CD14-positive monocyte (primary cell): ENCODE results near the gene OR2M3. TPM values are rescaled to one million over a fixed set of nuclear protein-coding genes. Genes with fewer than 3 reads are reported as not detected.

ENCODE experiments used
- DNase-seq, 3 donors: peaks; one replicate each; pipeline ENCODE4 v3.0.0-alpha.2; 2011 to 2022
- H2AFZ ChIP-seq: 2 replicates; pipeline ENCODE4 v1.6.0; 2012; ENCODE audit warnings: mild to moderate bottlenecking, low read depth, low read length, inconsistent platforms; ENCODE audit not compliant: insufficient read depth, poor library complexity, severe bottlenecking
- H3K27ac ChIP-seq, 2 donors: 1 replicate in 1 of 2; 2 replicates in 1 of 2; pipeline ENCODE4 v1.5.1; 2012 to 2013; ENCODE audit warnings: low read length in 2 of 2, control low read depth in 1 of 2, inconsistent platforms in 1 of 2, low read depth in 1 of 2, mild to moderate bottlenecking in 1 of 2
- H3K27me3 ChIP-seq, 2 donors: one replicate each; pipeline versions ENCODE4 v1.6.0 to v1.6.1; 2011 to 2013; ENCODE audit warnings: low read length in 2 of 2; ENCODE audit not compliant: control insufficient read depth in 2 of 2, insufficient read depth in 2 of 2
- H3K36me3 ChIP-seq, 2 donors: replicated peaks in 1 of 2; 1 replicate in 1 of 2; 2 replicates in 1 of 2; pipeline versions ENCODE4 v1.5.1 to v1.6.1; 2012 to 2013; ENCODE audit warnings: low read length in 2 of 2, control low read depth in 1 of 2, inconsistent platforms in 1 of 2, mild to moderate bottlenecking in 1 of 2; ENCODE audit not compliant: insufficient read depth in 2 of 2, control insufficient read depth in 1 of 2
- H3K4me1 ChIP-seq, 2 donors: 1 replicate in 1 of 2; 2 replicates in 1 of 2; pipeline versions ENCODE4 v1.5.1 to v1.6.1; 2012 to 2013; ENCODE audit warnings: low read length in 2 of 2, control low read depth in 1 of 2, inconsistent platforms in 1 of 2, mild to moderate bottlenecking in 1 of 2, moderate library complexity in 1 of 2; ENCODE audit not compliant: insufficient read depth in 2 of 2, control insufficient read depth in 1 of 2
- H3K4me2 ChIP-seq: replicated peaks from 2 replicates; pipeline ENCODE3; 2012; ENCODE audit warnings: low read length, moderate library complexity, mild to moderate bottlenecking; ENCODE audit not compliant: poor library complexity, severe bottlenecking; ENCODE audit errors: extremely low read depth
- H3K4me3 ChIP-seq, 3 experiments: fragments of 200-600 bp in 1 of 3; sonication (generic) in 1 of 3; replicated peaks in 1 of 3; 1 replicate in 2 of 3; 2 replicates in 1 of 3; pipeline ENCODE4 v1.5.1; 2011 to 2013; ENCODE audit warnings: low read length in 3 of 3, mild to moderate bottlenecking in 3 of 3, control low read depth in 2 of 3, low read depth in 2 of 3, inconsistent platforms in 1 of 3, moderate library complexity in 1 of 3
- H3K79me2 ChIP-seq: 2 replicates; pipeline ENCODE4 v1.6.0; 2012; ENCODE audit warnings: mild to moderate bottlenecking, control low read depth, inconsistent platforms, low read length, moderate library complexity; ENCODE audit not compliant: insufficient read depth
- H3K9ac ChIP-seq: 2 replicates; pipeline ENCODE4 v1.6.0; 2017; ENCODE audit warnings: low read length, mild to moderate bottlenecking; ENCODE audit not compliant: insufficient read depth, poor library complexity, severe bottlenecking
- H3K9me3 ChIP-seq, 2 donors: replicated peaks in 1 of 2; 1 replicate in 1 of 2; 2 replicates in 1 of 2; pipeline versions ENCODE4 v1.5.1 to v1.6.1; 2012 to 2013; ENCODE audit warnings: low read length in 2 of 2, control low read depth in 1 of 2; ENCODE audit not compliant: control insufficient read depth in 1 of 2, insufficient read depth in 1 of 2
- H4K20me1 ChIP-seq: 2 replicates; pipeline ENCODE4 v1.6.0; 2012; ENCODE audit warnings: mild to moderate bottlenecking, low read length, control low read depth, moderate library complexity; ENCODE audit not compliant: insufficient read depth
- H3K27ac Mint-ChIP-seq, 7 donors: one replicate each; pipeline ENCODE4 v1.8.0; 2020; ENCODE audit warnings: mild to moderate bottlenecking in 7 of 7, mixed read lengths in 7 of 7, moderate library complexity in 6 of 7, inconsistent platforms in 2 of 7
- H3K27me3 Mint-ChIP-seq, 3 donors: one replicate each; pipeline ENCODE4 v1.8.0; 2021 to 2022; ENCODE audit warnings: low read depth in 3 of 3, mild to moderate bottlenecking in 3 of 3, mixed read lengths in 3 of 3, moderate library complexity in 3 of 3, inconsistent platforms in 1 of 3
- H3K36me3 Mint-ChIP-seq, 2 donors: one replicate each; pipeline ENCODE4 v1.8.0; 2020; ENCODE audit warnings: mixed read lengths in 2 of 2, inconsistent platforms in 1 of 2, mild to moderate bottlenecking in 1 of 2
- H3K4me1 Mint-ChIP-seq: one replicate; pipeline ENCODE4 v1.8.0; 2020; ENCODE audit warnings: mild to moderate bottlenecking, mixed read lengths
- H3K4me3 Mint-ChIP-seq, 2 donors: one replicate each; pipeline ENCODE4 v1.8.0; 2020; ENCODE audit warnings: mild to moderate bottlenecking in 2 of 2, mixed read lengths in 2 of 2, moderate library complexity in 1 of 2
- H3K9me3 Mint-ChIP-seq, 7 donors: one replicate each; pipeline ENCODE4 v1.8.0; 2020 to 2022; ENCODE audit warnings: mixed read lengths in 7 of 7, mild to moderate bottlenecking in 6 of 7, moderate library complexity in 6 of 7, inconsistent platforms in 2 of 7
- WGBS: methylation state at CpG from one replicate; pipeline ENCODE4 v1.1.5; 2013; ENCODE audit warnings: missing lambda C conversion rate; ENCODE audit not compliant: insufficient coverage; 5-methylcytosine and 5-hydroxymethylcytosine counted together
- intact Hi-C, 2 donors: fragments of 100-400 bp; cut with micrococcal nuclease; formaldehyde crosslinking; loops; one replicate each; pipeline versions ENCODE4 v1.15.0 to v1.15.1; 2023
- polyA plus RNA-seq, 3 donors: library from polyadenylated mRNA; depleted of rRNA in 1 of 3; unstranded in 2 of 3; stranded (reverse) in 1 of 3; fragments of 300-500 nt in 2 of 3; fragments of >200 nt in 1 of 3; fragmentation: Illumina TruSeq in 2 of 3; gene quantifications; 1 replicate in 2 of 3; 2 replicates in 1 of 3; pipeline ENCODE4 v1.2.3, GENCODE V29; 2012 to 2021
- TF ChIP-seq, protein P1 (sequence below): fragments of 200-600 bp; IDR thresholded peaks from one replicate; pipeline ENCODE4 v1.8.0; 2022; ENCODE audit warnings: antibody characterized with exemption, mild to moderate bottlenecking

Gene OR2M3
- polyA plus RNA-seq, 3 donors, result not detected

GRCh38 chr1:248231117-248231516, 34.1 kb downstream of the OR2M3 start, which contains the start of gene OR2M4:
OR2M4 (plus strand) TSS chr1:248231417; CDS start chr1:248238929, 7,512 bp downstream.
- WGBS, result 86% methylated on average over 1 of the region's 2 CpGs
- Mint-ChIP-seq H3K27ac (no peak within 1 kb of the TSS), H3K27me3 (peaks cover 0 to 3% (median 3%) of the 10 kb centered on the region in 3 donors)

GRCh38 chr1:248239478-248239877, 42.4 kb downstream of the OR2M3 start:
- H3K36me3 Mint-ChIP-seq, result no peaks in the 10 kb centered on the region
- H3K4me3 ChIP-seq, result no peak overlapping the region
- H3K27ac Mint-ChIP-seq, result no peak overlapping the region
- H3K9me3 ChIP-seq, result no peaks in the 10 kb centered on the region
- TF ChIP-seq, protein P1, sequence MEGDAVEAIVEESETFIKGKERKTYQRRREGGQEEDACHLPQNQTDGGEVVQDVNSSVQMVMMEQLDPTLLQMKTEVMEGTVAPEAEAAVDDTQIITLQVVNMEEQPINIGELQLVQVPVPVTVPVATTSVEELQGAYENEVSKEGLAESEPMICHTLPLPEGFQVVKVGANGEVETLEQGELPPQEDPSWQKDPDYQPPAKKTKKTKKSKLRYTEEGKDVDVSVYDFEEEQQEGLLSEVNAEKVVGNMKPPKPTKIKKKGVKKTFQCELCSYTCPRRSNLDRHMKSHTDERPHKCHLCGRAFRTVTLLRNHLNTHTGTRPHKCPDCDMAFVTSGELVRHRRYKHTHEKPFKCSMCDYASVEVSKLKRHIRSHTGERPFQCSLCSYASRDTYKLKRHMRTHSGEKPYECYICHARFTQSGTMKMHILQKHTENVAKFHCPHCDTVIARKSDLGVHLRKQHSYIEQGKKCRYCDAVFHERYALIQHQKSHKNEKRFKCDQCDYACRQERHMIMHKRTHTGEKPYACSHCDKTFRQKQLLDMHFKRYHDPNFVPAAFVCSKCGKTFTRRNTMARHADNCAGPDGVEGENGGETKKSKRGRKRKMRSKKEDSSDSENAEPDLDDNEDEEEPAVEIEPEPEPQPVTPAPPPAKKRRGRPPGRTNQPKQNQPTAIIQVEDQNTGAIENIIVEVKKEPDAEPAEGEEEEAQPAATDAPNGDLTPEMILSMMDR, result no peak
- H4K20me1 ChIP-seq, result no peaks in the 10 kb centered on the region
- no peak overlapping the region for H3K4me2 ChIP-seq
- intact Hi-C loops, result no loop called here
- H3K27me3 ChIP-seq, result no peaks in the 10 kb centered on the region
- H2AFZ ChIP-seq, result no peak overlapping the region
- no peak overlapping the region for H3K9ac ChIP-seq
- no peak for DNase-seq
- no peak overlapping the region for H3K4me3 Mint-ChIP-seq
- H3K9me3 Mint-ChIP-seq, result peaks cover 0 to 6% (median 3%) of the 10 kb centered on the region in 7 donors
- 93% methylated on average over 6 of the region's 9 CpGs for WGBS
- no peaks in the 10 kb centered on the region for H3K36me3 ChIP-seq
- H3K27me3 Mint-ChIP-seq, result peaks cover 0 to 7% (median 2%) of the 10 kb centered on the region in 3 donors
- H3K4me1 Mint-ChIP-seq, result peaks cover 5% of the 10 kb centered on the region
- no peaks in the 10 kb centered on the region for H3K79me2 ChIP-seq
- H3K4me1 ChIP-seq, result peaks cover 0 to 5% of the 10 kb centered on the region in 2 donors
- H3K27ac ChIP-seq, result no peak overlapping the region

More at GRCh38 chr1:248231117-248231516, 34.1 kb downstream of the OR2M3 start, which contains the start of gene OR2M4:
- TF ChIP-seq, protein P1, result no peak
- Histone ChIP-seq H3K27ac (no peak within 1 kb of the TSS), H3K79me2 (no peaks in the 10 kb centered on the region), H4K20me1 (no peaks in the 10 kb centered on the region), H3K27me3 (no peaks in the 10 kb centered on the region), H3K4me2 (no peak within 1 kb of the TSS), H3K9ac (no peak within 1 kb of the TSS), H3K4me1 (no peaks in the 10 kb centered on the region), H2AFZ (no peak within 1 kb of the TSS), H3K4me3 (no peak within 1 kb of the TSS), H3K9me3 (peaks cover 6 to 13% of the 10 kb centered on the region in 2 donors), H3K36me3 (no peaks in the 10 kb centered on the region)
- peaks cover 3 to 18% (median 9%) of the 10 kb centered on the region in 7 donors for H3K9me3 Mint-ChIP-seq
- no peaks in the 10 kb centered on the region for H3K4me1 Mint-ChIP-seq
- intact Hi-C loops, result no loop called here
- H3K4me3 Mint-ChIP-seq, result no peak within 1 kb of the TSS
- DNase-seq, result no peak
- H3K36me3 Mint-ChIP-seq, result no peaks in the 10 kb centered on the region
